AG09309 (cell line): ENCODE results near the gene GSTM4.
A peak's percentile ranks its signal among the peaks of the same experiment; 100 is the strongest.

Experiments used
- DNase-seq: peaks from one replicate; pipeline ENCODE4 v3.0.0-alpha.2; 2010; ENCODE audit warnings: low read depth
- H3K4me3 ChIP-seq: 2 replicates; pipeline ENCODE4 v1.5.1; 2011; ENCODE audit warnings: mild to moderate bottlenecking, low read depth, low read length, moderate library complexity; ENCODE audit not compliant: control insufficient read depth
- CTCF ChIP-seq: IDR thresholded peaks from 2 replicates; pipeline ENCODE4 v1.5.1; 2011; ENCODE audit warnings: mild to moderate bottlenecking, low read depth, low read length, inconsistent platforms; ENCODE audit not compliant: insufficient read depth, control insufficient read depth; ENCODE audit errors: missing control alignments

GSTM4 gene

GRCh38 chr1:109630081-109630897 lies 25.6 kb upstream of the GSTM4 start:
- peak; percentile 15 for TF ChIP-seq CTCF
- DNase-seq = no peak
- H3K4me3 ChIP-seq = no peak overlapping the region

DNA sequence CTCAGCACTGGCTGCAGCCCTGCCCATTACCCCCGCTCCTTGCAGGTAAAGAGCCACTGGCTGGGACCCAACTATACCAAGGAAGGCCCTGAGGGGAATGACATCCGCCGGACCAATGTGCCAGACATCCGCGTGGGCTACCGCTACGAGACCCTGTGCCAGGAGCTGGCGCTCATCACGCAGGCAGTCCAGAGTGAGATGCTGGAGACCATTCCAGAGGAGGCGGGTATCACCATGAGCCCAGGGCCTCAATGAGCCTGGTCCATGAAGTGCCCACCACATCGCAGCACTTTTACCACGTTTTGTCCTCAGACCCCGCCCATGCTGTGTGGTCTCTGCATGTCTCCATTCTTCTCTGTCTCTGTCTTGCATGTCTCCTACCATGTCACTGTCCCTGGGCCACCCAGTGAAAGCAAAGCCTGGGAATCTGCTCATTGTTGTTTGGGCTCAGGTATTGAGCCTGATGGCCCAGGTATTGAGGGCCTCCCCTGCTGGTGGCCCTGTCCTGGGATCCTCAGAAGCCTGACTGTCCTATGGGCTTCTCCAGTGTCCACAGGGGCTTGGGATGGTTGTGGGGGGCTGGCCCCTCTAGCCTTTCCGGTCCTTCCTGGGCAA lies 24.9 kb upstream of the GSTM4 start:
- TF ChIP-seq CTCF = no peak

GRCh38 chr1:109631513-109632505 lies 24.1 kb upstream of the GSTM4 start:
- TF ChIP-seq CTCF = no peak
- H3K4me3 ChIP-seq = no peak overlapping the region
- DNase-seq = no peak

More for the DNA sequence above, 24.9 kb upstream of the GSTM4 start:
- DNase-seq = no peak
- H3K4me3 ChIP-seq = no peak overlapping the region

DNA sequence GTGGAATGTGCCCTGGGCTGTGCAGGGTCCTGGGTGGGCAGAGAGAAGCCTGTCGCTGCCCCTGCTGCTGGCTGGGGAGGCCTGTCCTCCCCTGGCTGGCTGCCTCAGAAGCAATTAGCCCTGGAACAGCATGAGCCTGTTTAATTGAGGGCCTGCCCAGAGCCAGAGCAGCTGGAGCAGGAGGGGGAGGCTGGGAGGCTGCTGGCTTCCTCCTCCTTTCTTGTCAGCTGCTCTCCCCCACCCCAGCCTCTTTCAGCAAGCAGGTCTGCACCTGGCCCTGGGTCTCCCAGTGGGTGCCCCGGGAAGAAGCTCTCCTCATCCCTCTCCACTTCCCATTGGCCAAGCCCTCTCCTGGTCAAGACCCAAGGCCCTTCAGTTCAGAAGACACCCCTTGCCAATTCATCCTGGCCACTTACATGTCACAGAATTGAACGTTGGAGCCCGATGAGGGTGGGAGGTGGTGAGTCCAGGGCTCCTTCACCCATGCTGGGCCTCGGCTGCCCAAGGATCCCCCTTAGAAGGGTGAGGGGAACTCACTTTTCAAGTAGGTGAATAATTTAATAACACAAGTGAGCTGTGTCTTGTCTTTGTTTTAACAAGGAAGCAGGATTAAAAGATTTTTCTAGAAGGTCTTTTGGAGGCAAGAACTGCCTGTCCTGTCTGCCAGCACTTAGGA lies 23.1 kb upstream of the GSTM4 start:
- no peak overlapping the region for H3K4me3 ChIP-seq
- DNase-seq = no peak
- no peak for TF ChIP-seq CTCF

DNA sequence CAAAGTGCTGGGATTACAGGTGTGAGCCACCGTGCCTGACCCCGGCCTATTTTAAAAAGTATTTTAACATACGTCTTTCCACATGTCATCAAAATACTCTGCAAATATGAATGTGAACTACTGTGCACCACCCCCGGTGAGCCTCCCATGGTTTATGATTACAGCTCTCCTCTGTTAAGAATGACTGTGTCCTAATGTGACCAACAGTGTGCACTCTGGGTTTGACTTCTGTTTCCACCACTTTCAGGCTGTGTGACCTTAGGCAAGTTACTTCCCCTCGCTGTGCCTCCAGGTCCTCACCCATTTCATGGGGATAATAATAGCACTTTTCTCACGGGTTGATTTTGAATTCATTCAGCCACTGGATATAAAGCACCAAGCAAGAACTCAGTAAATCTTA lies 21.6 kb upstream of the GSTM4 start:
- no peak for TF ChIP-seq CTCF
- no peak overlapping the region for H3K4me3 ChIP-seq
- DNase-seq = no peak
